HEK293 (cell line): ENCODE results near the gene PCSK5.

Experiments used
- CTCF ChIA-PET: fragments of 350-600 bp; formaldehyde crosslinking; extraction: SDS; loops from one replicate; lab custom pipeline; 2021; ENCODE audit warnings: antibody characterized with exemption; lab: Yijun Ruan, JAX
- POLR2A ChIA-PET: fragments of 300-600 bp; formaldehyde crosslinking; extraction: SDS; loops from one replicate; lab custom pipeline; 2020; ENCODE audit warnings: antibody characterized with exemption, inconsistent platforms; lab: Yijun Ruan, JAX
- H3K27ac ChIP-seq: fragments of 200-500 bp; sonication (Bioruptor generic); 2 replicates; pipeline ENCODE4 v1.5.1; 2014; ENCODE audit warnings: low read depth, low read length, control low read depth, inconsistent platforms; ENCODE audit errors: extremely low read depth
- H3K36me3 ChIP-seq, 2 experiments: fragments of 200-500 bp in 1 of 2; sonication (Bioruptor generic) in 1 of 2; 1 replicate in 1 of 2; 2 replicates in 1 of 2; pipeline ENCODE4 v1.5.1; 2014 to 2017; ENCODE audit warnings: inconsistent platforms in 2 of 2, low read length in 2 of 2; ENCODE audit not compliant: control insufficient read depth in 2 of 2, insufficient read depth in 1 of 2
- H3K4me1 ChIP-seq: fragments of 200-500 bp; sonication (Bioruptor generic); 2 replicates; pipeline ENCODE4 v1.5.1; 2014; ENCODE audit warnings: mild to moderate bottlenecking, low read length, inconsistent platforms; ENCODE audit not compliant: control insufficient read depth, insufficient read depth
- H3K4me3 ChIP-seq: 2 replicates; pipeline ENCODE4 v1.5.1; 2011; ENCODE audit warnings: low read depth, mild to moderate bottlenecking, control low read depth, low read length, moderate library complexity
- H3K9me3 ChIP-seq: fragments of 200-500 bp; sonication (Bioruptor generic); 2 replicates; pipeline ENCODE4 v1.5.1; 2014; ENCODE audit warnings: low read depth, low read length, inconsistent platforms; ENCODE audit not compliant: control insufficient read depth, insufficient read depth
- IKZF3 ChIP-seq: fragments of 450-650 bp; IDR thresholded peaks from 2 replicates; pipeline ENCODE4 v1.5.0; 2018; ENCODE audit warnings: missing biosample characterization, mild to moderate bottlenecking, missing genetic modification characterization, moderate library complexity
- MEIS1 ChIP-seq: sonication (generic); formaldehyde crosslinking; IDR thresholded peaks from 2 replicates; pipeline ENCODE4 v1.8.1; 2022; ENCODE audit warnings: missing genetic modification reagents, mild to moderate bottlenecking, borderline replicate concordance
- PATZ1 ChIP-seq: fragments of 450-650 bp; formaldehyde crosslinking; IDR thresholded peaks from 2 replicates; pipeline ENCODE4 v1.5.1; 2016; ENCODE audit warnings: missing biosample characterization, missing genetic modification characterization
- PBX3 ChIP-seq: sonication (generic); formaldehyde crosslinking; IDR thresholded peaks from 2 replicates; pipeline ENCODE4 v1.8.1; 2022; ENCODE audit warnings: mild to moderate bottlenecking, moderate library complexity, missing genetic modification reagents
- SCRT2 ChIP-seq: fragments of 450-650 bp; formaldehyde crosslinking; IDR thresholded peaks from 2 replicates; pipeline ENCODE4 v1.5.1; 2016; ENCODE audit warnings: missing biosample characterization, missing genetic modification characterization
- SP2 ChIP-seq: fragments of 450-650 bp; formaldehyde crosslinking; IDR thresholded peaks from 2 replicates; pipeline ENCODE4 v1.5.1; 2016; ENCODE audit warnings: missing biosample characterization, missing genetic modification characterization
- YY1 ChIP-seq: fragments of 450-650 bp; formaldehyde crosslinking; IDR thresholded peaks from 2 replicates; pipeline ENCODE4 v1.5.1; 2018; ENCODE audit warnings: missing biosample characterization, missing genetic modification characterization
- ZBTB11 ChIP-seq: fragments of 450-650 bp; formaldehyde crosslinking; conservative IDR thresholded peaks from 2 replicates; pipeline ENCODE4 v1.5.1; 2016; ENCODE audit warnings: low read depth, missing biosample characterization, missing genetic modification characterization
- ZBTB6 ChIP-seq: fragments of 450-650 bp; formaldehyde crosslinking; IDR thresholded peaks from 2 replicates; pipeline ENCODE4 v1.5.1; 2017; ENCODE audit warnings: missing biosample characterization, missing genetic modification characterization
- ZFP37 ChIP-seq: fragments of 450-650 bp; formaldehyde crosslinking; IDR thresholded peaks from 2 replicates; pipeline ENCODE4 v1.5.1; 2016; ENCODE audit warnings: missing biosample characterization, missing genetic modification characterization
- ZNF292 ChIP-seq: fragments of 450-650 bp; formaldehyde crosslinking; IDR thresholded peaks from 2 replicates; pipeline ENCODE4 v1.5.1; 2016; ENCODE audit warnings: low read depth, missing biosample characterization, missing genetic modification characterization, borderline replicate concordance
- ZNF335 ChIP-seq: fragments of 450-650 bp; formaldehyde crosslinking; conservative IDR thresholded peaks from 2 replicates; pipeline ENCODE4 v1.5.1; 2016; ENCODE audit warnings: missing biosample characterization, missing genetic modification characterization
- ZNF398 ChIP-seq: fragments of 450-650 bp; formaldehyde crosslinking; IDR thresholded peaks from 2 replicates; pipeline ENCODE4 v1.5.1; 2017; ENCODE audit warnings: missing biosample characterization, missing genetic modification characterization
- ZNF521 ChIP-seq: fragments of 450-650 bp; formaldehyde crosslinking; IDR thresholded peaks from 2 replicates; pipeline ENCODE4 v1.5.1; 2017; ENCODE audit warnings: missing biosample characterization, mild to moderate bottlenecking, missing genetic modification characterization
- ZNF571 ChIP-seq: fragments of 450-650 bp; formaldehyde crosslinking; IDR thresholded peaks from 2 replicates; pipeline ENCODE4 v1.5.0; 2017; ENCODE audit warnings: missing biosample characterization, missing genetic modification characterization
- ZNF658 ChIP-seq: fragments of 450-650 bp; formaldehyde crosslinking; IDR thresholded peaks from 2 replicates; pipeline ENCODE4; 2016; ENCODE audit warnings: missing biosample characterization, missing genetic modification characterization
- ZNF692 ChIP-seq: fragments of 450-650 bp; formaldehyde crosslinking; IDR thresholded peaks from 2 replicates; pipeline ENCODE4 v1.5.1; 2016; ENCODE audit warnings: missing biosample characterization, missing genetic modification characterization
- ZSCAN4 ChIP-seq: fragments of 450-650 bp; formaldehyde crosslinking; IDR thresholded peaks from 2 replicates; pipeline ENCODE4 v1.5.1; 2017; ENCODE audit warnings: missing biosample characterization, missing genetic modification characterization
- ZXDB ChIP-seq: fragments of 450-650 bp; formaldehyde crosslinking; IDR thresholded peaks from 2 replicates; pipeline ENCODE4 v1.5.1; 2016; ENCODE audit warnings: missing biosample characterization, missing genetic modification characterization

The PCSK5 gene

GRCh38 chr9:75891277-75891741, 836 bp downstream of the PCSK5 start (continued):
- TF ChIP-seq ZNF692 (peak; percentile 22; the same call in 1 of the 2 replicates), SCRT2 (tag by site-specific recombination) (0 out of 2 replicates have a peak, but pooled peaks have one; percentile 30), MEIS1 (no peak), ZNF521 (no peak), PATZ1 (tag by site-specific recombination) (peak; percentile 73), ZNF398 (tag by site-specific recombination) (peak; percentile 61; the same call in 1 of the 2 replicates), ZNF292 (tag by site-specific recombination) (no peak), ZXDB (tag by site-specific recombination) (0 out of 2 replicates have a peak, but pooled peaks have one; percentile 4), SP2 (tag by site-specific recombination) (no peak), ZFP37 (tag by site-specific recombination) (peak; percentile 67)

GRCh38 chr9:75891771-75892215, 1.3 kb downstream of the PCSK5 start:
- H3K27ac ChIP-seq: no peak overlapping the region; the same call in 1 of the 2 replicates
- POLR2A ChIA-PET: interaction anchor here (0.6 to 2.4 kb wide), 5 partner anchors 11 to 787 kb away, joined by 3 to 19 read pairs (median 3); no protein-coding TSS in a partner anchor
- peak overlapping the region; percentile 81 for H3K4me3 ChIP-seq
- TF ChIP-seq IKZF3 (tag by site-specific recombination) (0 out of 2 replicates have a peak, but pooled peaks have one; percentile 19), ZBTB11 (tag by site-specific recombination) (0 out of 2 replicates have a peak, but pooled peaks have one; percentile 14), ZSCAN4 (tag by site-specific recombination) (0 out of 2 replicates have a peak, but pooled peaks have one; percentile 18), ZBTB6 (tag by site-specific recombination) (peak; percentile 84), PBX3 (CRISPR knock-in tag) (0 out of 2 replicates have a peak, but pooled peaks have one; percentile 10), ZNF658 (tag by site-specific recombination) (no peak), ZNF335 (tag by site-specific recombination) (0 out of 2 replicates have a peak, but pooled peaks have one; percentile 10), YY1 (tag by site-specific recombination) (no peak), ZNF571 (tag by site-specific recombination) (no peak)
- CTCF ChIA-PET: no interaction called here
- no peaks in the 10 kb centered on the region for H3K36me3 ChIP-seq
- peaks cover 11% of the 10 kb centered on the region for H3K4me1 ChIP-seq
- H3K9me3 ChIP-seq: no peaks in the 10 kb centered on the region
